Natural killer cell (primary cell): ENCODE measurements around the gene MAPK8IP3. TPM values are rescaled to one million over a fixed set of nuclear protein-coding genes. Genes with fewer than 3 reads are reported as not detected.

Experiments
- ATAC-seq, 3 donors: fragments of 150-1000 bp in 2 of 3; fragments of 200-7000 bp in 1 of 3; cut with Tn5 transposase; 1 replicate in 1 of 3; 2 replicates in 2 of 3; pipeline ENCODE4 v1.10.0; 2021; ENCODE audit warnings: mild to moderate bottlenecking in 2 of 3, moderate library complexity in 2 of 3
- DNase-seq, 2 donors: peaks; one replicate each; pipeline versions ENCODE4 v3.0.0 to v3.0.0-alpha.2; 2013 to 2021; ENCODE audit warnings: mixed read lengths in 1 of 2
- H3K27ac ChIP-seq: one replicate; pipeline ENCODE4 v1.5.1; 2013; ENCODE audit warnings: mild to moderate bottlenecking, low read length
- H3K27me3 ChIP-seq: one replicate; pipeline ENCODE4 v1.6.1; 2013; ENCODE audit warnings: low read length; ENCODE audit not compliant: control insufficient read depth, insufficient read depth
- H3K36me3 ChIP-seq: one replicate; pipeline ENCODE4 v1.6.1; 2013; ENCODE audit warnings: low read length; ENCODE audit not compliant: control insufficient read depth, insufficient read depth
- H3K4me1 ChIP-seq: one replicate; pipeline ENCODE4 v1.6.1; 2013; ENCODE audit warnings: low read length; ENCODE audit not compliant: control insufficient read depth, insufficient read depth
- H3K4me3 ChIP-seq: one replicate; pipeline ENCODE4 v1.5.1; 2013; ENCODE audit warnings: low read length
- H3K9me3 ChIP-seq: one replicate; pipeline ENCODE4 v1.6.1; 2013; ENCODE audit warnings: low read length; ENCODE audit not compliant: control insufficient read depth, insufficient read depth
- H3K27ac Mint-ChIP-seq, 2 donors: one replicate each; pipeline ENCODE4 v1.8.0; 2022; ENCODE audit warnings: mild to moderate bottlenecking in 2 of 2, mixed read lengths in 2 of 2, moderate library complexity in 1 of 2
- H3K27me3 Mint-ChIP-seq, 2 donors: one replicate each; pipeline ENCODE4 v1.8.0; 2022; ENCODE audit warnings: low read depth in 2 of 2, mixed read lengths in 2 of 2
- H3K36me3 Mint-ChIP-seq: one replicate; pipeline ENCODE4 v1.8.0; 2022; ENCODE audit warnings: mixed read lengths
- H3K4me1 Mint-ChIP-seq, 2 donors: one replicate each; pipeline ENCODE4 v1.8.0; 2022; ENCODE audit warnings: mixed read lengths in 2 of 2
- H3K4me3 Mint-ChIP-seq: one replicate; pipeline ENCODE4 v1.8.0; 2022; ENCODE audit warnings: mild to moderate bottlenecking, moderate library complexity, mixed read lengths
- H3K9me3 Mint-ChIP-seq, 2 donors: one replicate each; pipeline ENCODE4 v1.8.0; 2022; ENCODE audit warnings: mixed read lengths in 2 of 2
- CTCF ChIP-seq: fragments of 200-600 bp; IDR thresholded peaks from one replicate; pipeline ENCODE4 v1.8.0; 2022; ENCODE audit warnings: antibody characterized with exemption
- WGBS: methylation state at CpG from one replicate; pipeline ENCODE4 v1.1.7; 2013; ENCODE audit warnings: missing lambda C conversion rate; ENCODE audit not compliant: insufficient coverage; 5-methylcytosine and 5-hydroxymethylcytosine counted together
- intact Hi-C: fragments of 100-400 bp; cut with micrococcal nuclease; formaldehyde crosslinking; loops from one replicate; pipeline ENCODE4 v1.14.2; 2022
- total RNA-seq, 4 donors: library from RNA; stranded (reverse); fragments of 120-200 nt in 1 of 4; gene quantifications; one replicate each; pipeline versions ENCODE4 v1.2.3 to v1.2.4, GENCODE V29; 2013 to 2022

Gene MAPK8IP3
- total RNA-seq, 3 donors from 2014 or later (not counting 1 experiment from before 2014, with no cell fraction given): 272 to 291 (median 285) TPM

DNA sequence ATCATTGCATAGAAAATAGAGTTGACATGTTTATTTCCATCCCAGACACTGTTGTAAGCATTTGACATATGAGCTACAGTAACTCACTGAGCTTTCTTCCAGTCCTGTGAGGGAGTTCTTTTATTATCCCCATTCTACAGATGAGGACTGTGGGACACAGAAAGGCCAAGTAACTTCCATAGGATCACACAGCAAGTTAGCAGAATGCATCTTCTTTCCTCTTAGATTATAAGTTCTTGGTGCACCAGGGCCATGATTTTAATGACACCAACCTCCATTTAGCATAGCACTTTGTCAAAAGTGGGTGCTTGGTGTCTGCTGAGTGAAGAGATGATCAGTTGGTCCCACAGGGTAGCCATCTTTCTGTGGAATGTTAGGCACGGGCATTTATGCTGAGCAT lies 15.2 kb upstream of the MAPK8IP3 start:
- Histone ChIP-seq H3K27me3 (no peaks in the 10 kb centered on the region), H3K4me1 (no peaks in the 10 kb centered on the region), H3K36me3 (peaks cover 49% of the 10 kb centered on the region), H3K4me3 (no peak overlapping the region), H3K9me3 (no peaks in the 10 kb centered on the region), H3K27ac (no peak overlapping the region)
- Mint-ChIP-seq H3K9me3 (no peaks in the 10 kb centered on the region), H3K4me1 (no peaks in the 10 kb centered on the region), H3K36me3 (peaks cover 9% of the 10 kb centered on the region), H3K27me3 (no peaks in the 10 kb centered on the region), H3K4me3 (no peak overlapping the region), H3K27ac (no peak overlapping the region)
- 79% methylated on average over 1 of the region's 1 CpG for WGBS
- intact Hi-C loops: no loop called here
- DNase-seq: no peak
- ATAC-seq: no peak
- no peak for TF ChIP-seq CTCF

DNA sequence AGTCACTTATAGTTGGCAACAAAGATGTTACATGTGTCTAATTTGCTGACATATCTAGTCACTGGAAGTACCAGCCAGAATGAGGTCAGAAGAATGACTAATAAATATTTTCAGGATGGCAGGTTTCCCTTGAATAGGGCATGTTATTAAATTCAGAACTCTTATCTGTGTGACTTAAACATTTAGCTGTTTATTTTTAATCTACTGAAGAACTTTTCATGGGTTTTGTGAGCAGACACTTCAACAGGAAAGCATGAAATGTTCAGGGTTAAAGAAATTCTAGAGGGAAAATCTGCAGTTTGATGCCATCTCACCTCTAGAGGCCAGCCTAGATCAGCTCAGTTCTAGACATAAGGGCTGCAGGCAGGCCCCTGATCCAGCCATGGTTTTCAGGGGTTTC lies 14.7 kb upstream of the MAPK8IP3 start:
- no peak overlapping the region for H3K27ac ChIP-seq
- H3K4me1 ChIP-seq: no peaks in the 10 kb centered on the region
- peaks cover 47% of the 10 kb centered on the region for H3K36me3 ChIP-seq
- TF ChIP-seq CTCF: no peak
- no peaks in the 10 kb centered on the region for H3K9me3 ChIP-seq
- intact Hi-C loops: no loop called here
- ATAC-seq (no peak), DNase-seq (no peak)
- Mint-ChIP-seq H3K4me1 (no peaks in the 10 kb centered on the region), H3K9me3 (no peaks in the 10 kb centered on the region), H3K4me3 (no peak overlapping the region), H3K36me3 (peaks cover 9% of the 10 kb centered on the region), H3K27me3 (no peaks in the 10 kb centered on the region), H3K27ac (no peak overlapping the region)
- no peaks in the 10 kb centered on the region for H3K27me3 ChIP-seq
- H3K4me3 ChIP-seq: no peak overlapping the region

DNA sequence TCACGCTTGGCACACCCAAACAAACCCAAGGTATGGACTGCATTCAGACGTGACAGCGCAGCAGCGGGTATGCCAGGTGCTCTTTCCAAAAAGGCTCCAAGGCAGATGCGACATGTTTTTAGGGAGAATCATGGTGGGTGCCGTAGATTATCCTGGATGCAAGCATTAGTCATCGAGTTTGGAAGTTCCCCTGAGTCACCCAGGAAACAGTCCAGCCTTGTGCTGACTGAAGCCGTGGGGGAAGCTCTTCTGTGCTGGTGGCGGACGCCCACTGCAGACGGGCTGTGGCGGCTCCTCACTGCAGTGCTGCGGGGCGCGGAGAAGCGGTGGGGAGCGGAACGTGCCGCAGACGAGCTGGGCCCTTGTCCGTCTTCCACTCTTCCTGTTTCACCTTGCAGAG lies 14.0 kb upstream of the MAPK8IP3 start:
- Histone ChIP-seq H3K4me3 (no peak overlapping the region), H3K4me1 (no peaks in the 10 kb centered on the region), H3K27me3 (no peaks in the 10 kb centered on the region), H3K36me3 (peaks cover 49% of the 10 kb centered on the region), H3K9me3 (no peaks in the 10 kb centered on the region), H3K27ac (no peak overlapping the region)
- H3K4me1 Mint-ChIP-seq: no peaks in the 10 kb centered on the region
- TF ChIP-seq CTCF: no peak
- intact Hi-C loops: no loop called here
- no peaks in the 10 kb centered on the region for H3K9me3 Mint-ChIP-seq
- no peak overlapping the region for H3K4me3 Mint-ChIP-seq
- H3K27ac Mint-ChIP-seq: no peak overlapping the region
- ATAC-seq (no peak), DNase-seq (no peak)
- 94% methylated on average over 21 of the region's 21 CpGs for WGBS
- H3K36me3 Mint-ChIP-seq: peaks cover 9% of the 10 kb centered on the region
- no peaks in the 10 kb centered on the region for H3K27me3 Mint-ChIP-seq

DNA sequence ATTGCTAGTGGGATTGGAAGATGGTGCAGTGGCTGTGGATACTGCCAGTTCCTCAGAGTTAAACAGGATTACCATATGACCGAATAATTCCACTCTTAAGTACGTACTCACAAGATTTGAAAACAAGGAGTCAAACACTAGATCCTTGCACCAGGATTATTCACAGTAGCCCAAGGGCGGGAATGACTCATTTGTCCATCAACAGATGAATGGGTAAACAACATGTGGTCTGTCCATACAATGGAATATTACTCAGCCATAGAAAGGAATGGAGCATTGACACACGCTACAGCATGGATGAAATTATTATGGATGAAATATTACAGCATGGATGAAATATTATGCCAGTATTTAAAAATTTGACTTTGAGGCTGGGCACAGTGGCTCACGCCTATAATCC lies 9.1 kb upstream of the MAPK8IP3 start:
- intact Hi-C loops: no loop called here
- TF ChIP-seq CTCF: no peak
- Histone ChIP-seq H3K4me3 (no peak overlapping the region), H3K27me3 (no peaks in the 10 kb centered on the region), H3K9me3 (no peaks in the 10 kb centered on the region), H3K36me3 (peaks cover 50% of the 10 kb centered on the region), H3K27ac (no peak overlapping the region), H3K4me1 (no peaks in the 10 kb centered on the region)
- Mint-ChIP-seq H3K4me1 (no peaks in the 10 kb centered on the region), H3K27ac (no peak overlapping the region), H3K9me3 (no peaks in the 10 kb centered on the region), H3K4me3 (no peak overlapping the region), H3K27me3 (no peaks in the 10 kb centered on the region), H3K36me3 (peaks cover 9% of the 10 kb centered on the region)
- 98% methylated on average over 5 of the region's 5 CpGs for WGBS
- DNase-seq: no peak
- ATAC-seq: no peak
